Panc1 (cell line): Measurements from ENCODE around the gene CCN6. TPM values are rescaled to one million over a fixed set of nuclear protein-coding genes. Genes with fewer than 3 reads are reported as not detected.

Experiments
- ATAC-seq: fragments of 200-7000 bp; cut with Tn5 transposase; 2 replicates; pipeline ENCODE4 v1.9.1; 2020; ENCODE audit warnings: mild to moderate bottlenecking, moderate library complexity
- Bru-seq: library from RNA; stranded (reverse); fragments of 400-500 nt; gene quantifications from one replicate; lab custom pipeline; 2021; lab: Mats Ljungman, UMichigan
- BruChase-seq, 2 experiments: library from RNA; stranded (reverse); fragments of 400-500 nt; gene quantifications; one replicate each; lab custom pipeline; 2021; lab: Mats Ljungman, UMichigan
- BruUV-seq: library from RNA; stranded (reverse); fragments of 400-500 nt; replicated peaks from 2 replicates; lab custom pipeline; 2021; lab: Mats Ljungman, UMichigan
- CTCF ChIA-PET: fragments of 300-600 bp; sonication (Branson Sonifier 250); formaldehyde crosslinking; loops from one replicate; lab custom pipeline; 2022; ENCODE audit warnings: antibody characterized with exemption; lab: Charles Lee
- POLR2A ChIA-PET: fragments of 300-600 bp; sonication (Branson Sonifier 250); formaldehyde crosslinking; loops from one replicate; lab custom pipeline; 2022; ENCODE audit warnings: antibody characterized with exemption; lab: Charles Lee
- DNase-seq: peaks from one replicate; pipeline ENCODE4 v3.0.0-alpha.2; 2010; ENCODE audit warnings: low read depth, low spot score
- H3K27ac ChIP-seq: 2 replicates; pipeline ENCODE4 v1.5.1; 2011; ENCODE audit warnings: mild to moderate bottlenecking, low read length, inconsistent platforms
- H3K27me3 ChIP-seq: fragments of 200-500 bp; sonication (Bioruptor generic); 2 replicates; pipeline ENCODE4 v1.6.0; 2014; ENCODE audit warnings: low read length, inconsistent platforms; ENCODE audit not compliant: control insufficient read depth, insufficient read depth
- H3K36me3 ChIP-seq: fragments of 200-500 bp; sonication (Bioruptor generic); 2 replicates; pipeline ENCODE4 v1.5.1; 2014; ENCODE audit warnings: inconsistent platforms, mild to moderate bottlenecking, low read length, moderate library complexity; ENCODE audit not compliant: control insufficient read depth, insufficient read depth
- H3K4me1 ChIP-seq: 2 replicates; pipeline ENCODE4 v1.5.1; 2011; ENCODE audit warnings: inconsistent platforms, mild to moderate bottlenecking, low read length, moderate library complexity; ENCODE audit not compliant: control insufficient read depth, insufficient read depth
- H3K4me3 ChIP-seq, 2 experiments: 2 replicates each; pipeline ENCODE4 v1.5.1; 2011 to 2012; ENCODE audit warnings: low read depth in 2 of 2, low read length in 2 of 2, mild to moderate bottlenecking in 2 of 2, inconsistent platforms in 1 of 2, moderate library complexity in 1 of 2
- H3K9me3 ChIP-seq: fragments of 200-500 bp; sonication (Bioruptor generic); 2 replicates; pipeline ENCODE4 v1.5.1; 2014; ENCODE audit warnings: low read depth, mild to moderate bottlenecking, inconsistent platforms, low read length, moderate library complexity; ENCODE audit not compliant: control insufficient read depth, insufficient read depth
- POLR2AphosphoS5 ChIP-seq: IDR thresholded peaks from 2 replicates; pipeline ENCODE4 v1.6.1; 2012; ENCODE audit warnings: mild to moderate bottlenecking, low read depth, low read length, moderate library complexity
- SIN3A ChIP-seq: IDR thresholded peaks from 2 replicates; pipeline ENCODE4 v1.6.1; 2012; ENCODE audit warnings: low read depth, mild to moderate bottlenecking, low read length, moderate library complexity, borderline replicate concordance; ENCODE audit not compliant: insufficient read depth
- TCF7L2 ChIP-seq: IDR thresholded peaks from 2 replicates; pipeline ENCODE4 v1.6.1; 2011; ENCODE audit warnings: mild to moderate bottlenecking, low read depth, low read length, inconsistent platforms
- in situ Hi-C: cut with HindIII; loops from 2 replicates; pipeline ENCODE4 v1.10.0; 2016; ENCODE audit warnings: low sequenced_read_pairs, low pct_unique_long_range_greater_than_20kb
- intact Hi-C: fragments of 100-400 bp; cut with micrococcal nuclease; formaldehyde crosslinking; loops from one replicate; pipeline ENCODE4 v1.10.0; 2022; ENCODE audit not compliant: unreplicated experiment
- long read RNA-seq: library from polyadenylated mRNA; unstranded; transcript quantifications from one replicate; pipeline ENCODE4 v2.0.0, GENCODE V29; 2021; ENCODE audit not compliant: unreplicated experiment
- polyA plus RNA-seq: library from polyadenylated mRNA; unstranded; fragments of >200 nt; gene quantifications from one replicate; pipeline ENCODE4 v1.2.1, GENCODE V29; 2012; ENCODE audit warnings: missing spikeins; ENCODE audit not compliant: insufficient read length
- total RNA-seq: library from RNA; stranded (reverse); gene quantifications from one replicate; pipeline ENCODE4 v1.2.1, GENCODE V29; 2021; ENCODE audit not compliant: unreplicated experiment
- TF ChIP-seq, protein P1 (sequence below): fragments of 450-650 bp; IDR thresholded peaks from 2 replicates; pipeline ENCODE4 v1.5.1; 2017; ENCODE audit warnings: mild to moderate bottlenecking
- TF ChIP-seq, protein P2 (sequence below), 2 experiments: IDR thresholded peaks; 2 replicates each; pipeline ENCODE4 v1.6.1; 2011 to 2012; ENCODE audit warnings: low read depth in 2 of 2, control low read depth in 1 of 2, low read length in 1 of 2, mild to moderate bottlenecking in 1 of 2, moderate library complexity in 1 of 2; ENCODE audit not compliant: insufficient read depth in 1 of 2

CCN6 gene
- 3.0 TPM for total RNA-seq
- polyA plus RNA-seq = 3.4 TPM
- percentile 37 among the genes with signal in this experiment for Bru-seq, nascent RNA
- percentile 30 among the genes with signal in this experiment for BruChase-seq, experiment 1, labeled RNA remaining after a 2-hour chase
- BruChase-seq, experiment 2, labeled RNA remaining after a 6-hour chase = percentile 36 among the genes with signal in this experiment
- long read RNA-seq, partial matches to known transcripts = 0 of 7 reads
- long read RNA-seq, other reads (novel, unspliced or antisense) = 1 of 7 reads

DNA sequence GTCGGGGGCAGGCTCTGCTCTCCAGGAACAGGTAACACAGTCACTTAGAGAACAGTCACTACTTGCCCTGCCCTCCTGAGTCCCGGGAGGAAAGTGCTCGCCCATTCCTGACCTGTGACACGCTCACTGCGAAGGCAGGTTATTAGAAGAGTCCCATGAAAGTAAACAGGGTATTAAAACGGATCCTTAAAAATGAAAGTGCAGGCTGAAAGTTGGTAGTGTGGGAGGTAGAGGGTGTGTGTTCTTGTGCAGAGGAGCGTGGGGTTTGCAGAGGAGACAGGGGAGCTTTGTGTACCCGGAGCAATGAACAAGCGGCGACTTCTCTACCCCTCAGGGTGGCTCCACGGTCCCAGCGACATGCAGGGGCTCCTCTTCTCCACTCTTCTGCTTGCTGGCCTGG lies at the start of gene CCN6:
TSS of gene CCN6 (plus strand) at position 104 of the 400 bp plus-strand sequence. CDS start at position 358, 254 bp downstream.
- peak within 1 kb of the TSS; percentile 27 to 48 for H3K4me3 ChIP-seq
- H3K9me3 ChIP-seq = no peaks in the 10 kb centered on the region
- DNase-seq (no peak), ATAC-seq (peak; percentile 82)
- CTCF ChIA-PET = interaction anchor here (0.6 to 1.5 kb wide), 2 partner anchors 11 to 849 kb away, joined by 3 to 7 read pairs; no protein-coding TSS in a partner anchor
- no peaks in the 10 kb centered on the region for H3K27me3 ChIP-seq
- POLR2A ChIA-PET = no interaction called here
- peaks cover 3% of the 10 kb centered on the region; the same call in 1 of the 2 replicates for H3K4me1 ChIP-seq
- peak within 1 kb of the TSS; percentile 55 for H3K27ac ChIP-seq
- no TSS peak for BruUV-seq
- in situ Hi-C loops (no loop called here), intact Hi-C loops (no loop called here)
- TF ChIP-seq, protein P1, sequence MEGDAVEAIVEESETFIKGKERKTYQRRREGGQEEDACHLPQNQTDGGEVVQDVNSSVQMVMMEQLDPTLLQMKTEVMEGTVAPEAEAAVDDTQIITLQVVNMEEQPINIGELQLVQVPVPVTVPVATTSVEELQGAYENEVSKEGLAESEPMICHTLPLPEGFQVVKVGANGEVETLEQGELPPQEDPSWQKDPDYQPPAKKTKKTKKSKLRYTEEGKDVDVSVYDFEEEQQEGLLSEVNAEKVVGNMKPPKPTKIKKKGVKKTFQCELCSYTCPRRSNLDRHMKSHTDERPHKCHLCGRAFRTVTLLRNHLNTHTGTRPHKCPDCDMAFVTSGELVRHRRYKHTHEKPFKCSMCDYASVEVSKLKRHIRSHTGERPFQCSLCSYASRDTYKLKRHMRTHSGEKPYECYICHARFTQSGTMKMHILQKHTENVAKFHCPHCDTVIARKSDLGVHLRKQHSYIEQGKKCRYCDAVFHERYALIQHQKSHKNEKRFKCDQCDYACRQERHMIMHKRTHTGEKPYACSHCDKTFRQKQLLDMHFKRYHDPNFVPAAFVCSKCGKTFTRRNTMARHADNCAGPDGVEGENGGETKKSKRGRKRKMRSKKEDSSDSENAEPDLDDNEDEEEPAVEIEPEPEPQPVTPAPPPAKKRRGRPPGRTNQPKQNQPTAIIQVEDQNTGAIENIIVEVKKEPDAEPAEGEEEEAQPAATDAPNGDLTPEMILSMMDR = no peak
- TF ChIP-seq POLR2AphosphoS5 = no peak
- no peaks in the 10 kb centered on the region for H3K36me3 ChIP-seq

DNA sequence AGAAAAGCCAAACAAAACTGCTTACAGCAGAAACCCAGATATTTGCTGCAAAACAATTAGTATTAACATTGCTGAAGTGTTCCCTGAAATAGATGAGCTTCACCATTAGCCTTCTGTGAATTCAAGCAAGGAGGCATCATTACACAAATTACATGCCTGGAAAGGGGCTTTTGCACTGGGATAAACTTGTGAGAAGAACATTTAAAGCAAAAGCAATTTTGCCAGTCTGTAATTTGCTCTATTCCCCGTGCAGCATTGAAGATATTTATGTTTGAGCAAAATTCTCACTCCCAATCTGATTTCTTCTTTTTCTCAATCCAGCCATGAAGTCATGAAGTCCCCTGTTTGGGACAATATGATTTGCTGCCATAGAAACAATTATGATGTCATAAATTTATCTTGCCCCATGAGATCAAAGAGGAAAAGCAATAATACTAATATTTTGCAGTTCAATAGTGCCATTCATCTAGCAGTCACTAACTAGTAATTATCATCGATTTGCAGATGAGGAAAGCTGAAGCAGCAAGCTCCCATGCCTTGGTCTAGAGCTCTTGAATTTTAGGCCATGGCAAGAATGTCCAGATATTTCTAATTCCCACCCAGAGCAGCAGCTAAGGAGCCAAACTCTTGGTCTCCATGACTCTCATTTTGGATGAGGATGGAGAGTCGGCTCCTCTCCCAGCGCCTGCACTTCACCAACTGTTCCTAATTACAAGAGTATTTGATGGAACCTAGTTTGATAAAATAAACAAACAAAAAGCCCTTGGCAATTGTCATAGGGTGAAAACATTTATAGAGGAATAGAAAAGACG lies 49.5 kb upstream of the CCN6 start:
- intact Hi-C loops = no loop called here
- Histone ChIP-seq H3K4me3 (no peak overlapping the region), H3K4me1 (no peaks in the 10 kb centered on the region), H3K27me3 (peaks cover 20% of the 10 kb centered on the region), H3K9me3 (no peaks in the 10 kb centered on the region), H3K27ac (no peak overlapping the region), H3K36me3 (no peaks in the 10 kb centered on the region)
- ChIA-PET POLR2A (no interaction called here), CTCF (interaction anchor here (0.5 kb wide), 1 partner anchor 39 kb away, joined by 9 read pairs; no protein-coding TSS in a partner anchor)
- TF ChIP-seq POLR2AphosphoS5 (no peak), SIN3A (no peak), TCF7L2 (no peak)
- TF ChIP-seq, protein P2, sequence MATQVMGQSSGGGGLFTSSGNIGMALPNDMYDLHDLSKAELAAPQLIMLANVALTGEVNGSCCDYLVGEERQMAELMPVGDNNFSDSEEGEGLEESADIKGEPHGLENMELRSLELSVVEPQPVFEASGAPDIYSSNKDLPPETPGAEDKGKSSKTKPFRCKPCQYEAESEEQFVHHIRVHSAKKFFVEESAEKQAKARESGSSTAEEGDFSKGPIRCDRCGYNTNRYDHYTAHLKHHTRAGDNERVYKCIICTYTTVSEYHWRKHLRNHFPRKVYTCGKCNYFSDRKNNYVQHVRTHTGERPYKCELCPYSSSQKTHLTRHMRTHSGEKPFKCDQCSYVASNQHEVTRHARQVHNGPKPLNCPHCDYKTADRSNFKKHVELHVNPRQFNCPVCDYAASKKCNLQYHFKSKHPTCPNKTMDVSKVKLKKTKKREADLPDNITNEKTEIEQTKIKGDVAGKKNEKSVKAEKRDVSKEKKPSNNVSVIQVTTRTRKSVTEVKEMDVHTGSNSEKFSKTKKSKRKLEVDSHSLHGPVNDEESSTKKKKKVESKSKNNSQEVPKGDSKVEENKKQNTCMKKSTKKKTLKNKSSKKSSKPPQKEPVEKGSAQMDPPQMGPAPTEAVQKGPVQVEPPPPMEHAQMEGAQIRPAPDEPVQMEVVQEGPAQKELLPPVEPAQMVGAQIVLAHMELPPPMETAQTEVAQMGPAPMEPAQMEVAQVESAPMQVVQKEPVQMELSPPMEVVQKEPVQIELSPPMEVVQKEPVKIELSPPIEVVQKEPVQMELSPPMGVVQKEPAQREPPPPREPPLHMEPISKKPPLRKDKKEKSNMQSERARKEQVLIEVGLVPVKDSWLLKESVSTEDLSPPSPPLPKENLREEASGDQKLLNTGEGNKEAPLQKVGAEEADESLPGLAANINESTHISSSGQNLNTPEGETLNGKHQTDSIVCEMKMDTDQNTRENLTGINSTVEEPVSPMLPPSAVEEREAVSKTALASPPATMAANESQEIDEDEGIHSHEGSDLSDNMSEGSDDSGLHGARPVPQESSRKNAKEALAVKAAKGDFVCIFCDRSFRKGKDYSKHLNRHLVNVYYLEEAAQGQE (IDR thresholded peaks at IDR 0.05; ENCODE audit: insufficient read depth in 1 of 2, low read depth in 2 of 2, low read length in 1 of 2) = no peak
- TF ChIP-seq, protein P1 = no peak
- DNase-seq = no peak
- no peak for ATAC-seq
- no TSS peak for BruUV-seq
- in situ Hi-C loops = no loop called here
